ENCODE data around the gene RAVER2.
"Not testable (repeated sequence)": the region's sequence is repeated elsewhere in the genome, so short reads cannot be mapped to it uniquely, and the experiment has no call there.

DNA sequence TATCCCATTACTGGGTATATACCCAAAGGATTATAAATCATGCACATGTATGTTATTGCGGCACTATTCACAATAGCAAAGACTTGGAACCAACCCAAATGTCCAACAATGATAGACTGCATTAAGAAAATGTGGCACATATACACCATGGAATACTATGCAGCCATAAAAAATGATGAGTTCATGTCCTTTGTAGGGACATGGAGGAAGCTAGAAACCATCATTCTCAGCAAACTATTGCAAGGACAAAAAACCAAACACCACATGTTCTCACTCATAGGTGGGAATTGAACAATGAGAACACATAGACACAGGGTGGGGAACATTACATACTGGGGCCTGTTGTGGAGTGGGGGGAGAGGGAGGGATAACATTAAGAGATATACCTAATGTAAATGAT, 4.2 kb upstream of the RAVER2 start:
- TF ChIP-seq POLR2A (IDR thresholded peaks at IDR 0.05); POLR2AphosphoS5 (IDR thresholded peaks at IDR 0.05); EP300 (IDR thresholded peaks at IDR 0.05; ENCODE audit: low read depth): not testable (repeated sequence)
- TF ChIP-seq, protein P1, sequence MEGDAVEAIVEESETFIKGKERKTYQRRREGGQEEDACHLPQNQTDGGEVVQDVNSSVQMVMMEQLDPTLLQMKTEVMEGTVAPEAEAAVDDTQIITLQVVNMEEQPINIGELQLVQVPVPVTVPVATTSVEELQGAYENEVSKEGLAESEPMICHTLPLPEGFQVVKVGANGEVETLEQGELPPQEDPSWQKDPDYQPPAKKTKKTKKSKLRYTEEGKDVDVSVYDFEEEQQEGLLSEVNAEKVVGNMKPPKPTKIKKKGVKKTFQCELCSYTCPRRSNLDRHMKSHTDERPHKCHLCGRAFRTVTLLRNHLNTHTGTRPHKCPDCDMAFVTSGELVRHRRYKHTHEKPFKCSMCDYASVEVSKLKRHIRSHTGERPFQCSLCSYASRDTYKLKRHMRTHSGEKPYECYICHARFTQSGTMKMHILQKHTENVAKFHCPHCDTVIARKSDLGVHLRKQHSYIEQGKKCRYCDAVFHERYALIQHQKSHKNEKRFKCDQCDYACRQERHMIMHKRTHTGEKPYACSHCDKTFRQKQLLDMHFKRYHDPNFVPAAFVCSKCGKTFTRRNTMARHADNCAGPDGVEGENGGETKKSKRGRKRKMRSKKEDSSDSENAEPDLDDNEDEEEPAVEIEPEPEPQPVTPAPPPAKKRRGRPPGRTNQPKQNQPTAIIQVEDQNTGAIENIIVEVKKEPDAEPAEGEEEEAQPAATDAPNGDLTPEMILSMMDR (IDR thresholded peaks at IDR 0.05): not testable (repeated sequence)
